GM23338 (cell line): Measurements from ENCODE around the gene PDHX.

ENCODE experiments used
- CREB1 ChIP-seq: fragments of 250-450 bp; sonication (Bioruptor Pico); IDR thresholded peaks from 2 replicates; pipeline ENCODE4 v1.5.0; 2020; ENCODE audit warnings: low read depth, mild to moderate bottlenecking, moderate library complexity
- EZH2 ChIP-seq: fragments of 200-600 bp; sonication (generic); IDR thresholded peaks from one replicate; pipeline ENCODE4 v1.8.0; 2017; ENCODE audit warnings: antibody characterized with exemption, mild to moderate bottlenecking, low read depth; ENCODE audit not compliant: unreplicated experiment
- EZH2phosphoT487 ChIP-seq: fragments of 200-600 bp; sonication (generic); IDR thresholded peaks from one replicate; pipeline ENCODE4 v1.8.1; 2018; ENCODE audit warnings: antibody characterized with exemption; ENCODE audit not compliant: unreplicated experiment
- JUNB ChIP-seq: IDR thresholded peaks from one replicate; pipeline ENCODE4 v1.6.1; 2016; ENCODE audit warnings: antibody characterized with exemption; ENCODE audit not compliant: unreplicated experiment
- NANOG ChIP-seq: IDR thresholded peaks from 2 replicates; pipeline ENCODE4 v1.6.1; 2016; ENCODE audit warnings: antibody characterized with exemption, borderline replicate concordance
- POLR2AphosphoS5 ChIP-seq: IDR thresholded peaks from 2 replicates; pipeline ENCODE4 v1.6.1; 2016; ENCODE audit warnings: antibody characterized with exemption, low read depth
- STAT1 ChIP-seq: IDR thresholded peaks from one replicate; pipeline ENCODE4 v1.6.1; 2016; ENCODE audit warnings: antibody characterized with exemption; ENCODE audit not compliant: unreplicated experiment
- ZNF114 ChIP-seq: fragments of 250-450 bp; sonication (Bioruptor Pico); IDR thresholded peaks from 2 replicates; pipeline ENCODE4 v1.5.0; 2020; ENCODE audit warnings: mild to moderate bottlenecking, moderate library complexity
- ZNF331 ChIP-seq: fragments of 250-450 bp; sonication (Bioruptor Pico); IDR thresholded peaks from 2 replicates; pipeline ENCODE4 v1.5.0; 2020; ENCODE audit warnings: low read depth, mild to moderate bottlenecking, moderate library complexity
- TF ChIP-seq, protein P1 (sequence below), 2 experiments: fragments of 200-600 bp in 1 of 2; sonication (generic) in 1 of 2; conservative IDR thresholded peaks; 2 replicates each; pipeline versions ENCODE4 v1.5.1 to v1.6.1; 2016 to 2017; ENCODE audit warnings: antibody characterized with exemption in 2 of 2, low read depth in 2 of 2, mild to moderate bottlenecking in 2 of 2, moderate library complexity in 1 of 2
- TF ChIP-seq, protein P2 (sequence below): IDR thresholded peaks from one replicate; pipeline ENCODE4 v1.6.1; 2018; ENCODE audit warnings: antibody characterized with exemption; ENCODE audit not compliant: unreplicated experiment
- TF ChIP-seq, protein P3 (sequence below): IDR thresholded peaks from 2 replicates; pipeline ENCODE4 v1.6.1; 2016; ENCODE audit warnings: antibody characterized with exemption

DNA sequence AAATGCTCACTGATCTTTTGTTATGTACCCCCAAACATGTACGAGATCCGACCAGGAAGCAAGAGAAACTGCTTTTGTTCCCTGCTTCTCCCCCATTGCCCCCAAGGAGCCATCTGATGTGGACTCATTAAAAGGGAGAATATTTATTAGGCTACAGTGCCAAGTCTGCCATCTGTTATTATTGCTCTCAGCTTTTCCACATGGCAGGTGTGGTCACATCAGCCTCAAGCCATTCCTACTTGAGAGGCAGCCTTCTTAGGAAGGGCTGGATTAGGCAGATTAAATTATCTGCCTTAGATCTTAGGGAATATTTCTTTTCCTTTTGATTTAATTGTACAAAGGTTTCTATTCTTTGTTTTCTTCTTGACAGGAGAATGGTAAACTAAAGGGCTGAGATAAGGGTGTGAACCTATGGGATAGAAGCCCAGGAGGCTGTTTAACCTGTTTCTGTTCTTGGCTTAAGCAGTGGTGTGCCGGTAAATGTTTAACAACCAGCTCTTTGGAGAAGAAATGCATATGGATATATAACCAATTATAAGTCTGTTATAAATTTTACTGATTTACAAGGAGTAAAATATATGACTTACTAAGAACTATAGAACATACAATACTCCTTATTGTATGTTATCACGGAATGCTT, 88.8 kb downstream of the PDHX start:
- TF ChIP-seq, protein P1, sequence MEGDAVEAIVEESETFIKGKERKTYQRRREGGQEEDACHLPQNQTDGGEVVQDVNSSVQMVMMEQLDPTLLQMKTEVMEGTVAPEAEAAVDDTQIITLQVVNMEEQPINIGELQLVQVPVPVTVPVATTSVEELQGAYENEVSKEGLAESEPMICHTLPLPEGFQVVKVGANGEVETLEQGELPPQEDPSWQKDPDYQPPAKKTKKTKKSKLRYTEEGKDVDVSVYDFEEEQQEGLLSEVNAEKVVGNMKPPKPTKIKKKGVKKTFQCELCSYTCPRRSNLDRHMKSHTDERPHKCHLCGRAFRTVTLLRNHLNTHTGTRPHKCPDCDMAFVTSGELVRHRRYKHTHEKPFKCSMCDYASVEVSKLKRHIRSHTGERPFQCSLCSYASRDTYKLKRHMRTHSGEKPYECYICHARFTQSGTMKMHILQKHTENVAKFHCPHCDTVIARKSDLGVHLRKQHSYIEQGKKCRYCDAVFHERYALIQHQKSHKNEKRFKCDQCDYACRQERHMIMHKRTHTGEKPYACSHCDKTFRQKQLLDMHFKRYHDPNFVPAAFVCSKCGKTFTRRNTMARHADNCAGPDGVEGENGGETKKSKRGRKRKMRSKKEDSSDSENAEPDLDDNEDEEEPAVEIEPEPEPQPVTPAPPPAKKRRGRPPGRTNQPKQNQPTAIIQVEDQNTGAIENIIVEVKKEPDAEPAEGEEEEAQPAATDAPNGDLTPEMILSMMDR (conservative IDR thresholded peaks at IDR 0.05; ENCODE audit: low read depth in 2 of 2), result no peak
- TF ChIP-seq EZH2 (no peak), POLR2AphosphoS5 (no peak), EZH2phosphoT487 (no peak), ZNF114 (CRISPR knock-in tag) (no peak), CREB1 (CRISPR knock-in tag) (no peak), JUNB (no peak), NANOG (no peak), ZNF331 (CRISPR knock-in tag) (no peak), STAT1 (no peak)
- TF ChIP-seq, protein P2, sequence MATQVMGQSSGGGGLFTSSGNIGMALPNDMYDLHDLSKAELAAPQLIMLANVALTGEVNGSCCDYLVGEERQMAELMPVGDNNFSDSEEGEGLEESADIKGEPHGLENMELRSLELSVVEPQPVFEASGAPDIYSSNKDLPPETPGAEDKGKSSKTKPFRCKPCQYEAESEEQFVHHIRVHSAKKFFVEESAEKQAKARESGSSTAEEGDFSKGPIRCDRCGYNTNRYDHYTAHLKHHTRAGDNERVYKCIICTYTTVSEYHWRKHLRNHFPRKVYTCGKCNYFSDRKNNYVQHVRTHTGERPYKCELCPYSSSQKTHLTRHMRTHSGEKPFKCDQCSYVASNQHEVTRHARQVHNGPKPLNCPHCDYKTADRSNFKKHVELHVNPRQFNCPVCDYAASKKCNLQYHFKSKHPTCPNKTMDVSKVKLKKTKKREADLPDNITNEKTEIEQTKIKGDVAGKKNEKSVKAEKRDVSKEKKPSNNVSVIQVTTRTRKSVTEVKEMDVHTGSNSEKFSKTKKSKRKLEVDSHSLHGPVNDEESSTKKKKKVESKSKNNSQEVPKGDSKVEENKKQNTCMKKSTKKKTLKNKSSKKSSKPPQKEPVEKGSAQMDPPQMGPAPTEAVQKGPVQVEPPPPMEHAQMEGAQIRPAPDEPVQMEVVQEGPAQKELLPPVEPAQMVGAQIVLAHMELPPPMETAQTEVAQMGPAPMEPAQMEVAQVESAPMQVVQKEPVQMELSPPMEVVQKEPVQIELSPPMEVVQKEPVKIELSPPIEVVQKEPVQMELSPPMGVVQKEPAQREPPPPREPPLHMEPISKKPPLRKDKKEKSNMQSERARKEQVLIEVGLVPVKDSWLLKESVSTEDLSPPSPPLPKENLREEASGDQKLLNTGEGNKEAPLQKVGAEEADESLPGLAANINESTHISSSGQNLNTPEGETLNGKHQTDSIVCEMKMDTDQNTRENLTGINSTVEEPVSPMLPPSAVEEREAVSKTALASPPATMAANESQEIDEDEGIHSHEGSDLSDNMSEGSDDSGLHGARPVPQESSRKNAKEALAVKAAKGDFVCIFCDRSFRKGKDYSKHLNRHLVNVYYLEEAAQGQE, result no peak
- TF ChIP-seq, protein P3, sequence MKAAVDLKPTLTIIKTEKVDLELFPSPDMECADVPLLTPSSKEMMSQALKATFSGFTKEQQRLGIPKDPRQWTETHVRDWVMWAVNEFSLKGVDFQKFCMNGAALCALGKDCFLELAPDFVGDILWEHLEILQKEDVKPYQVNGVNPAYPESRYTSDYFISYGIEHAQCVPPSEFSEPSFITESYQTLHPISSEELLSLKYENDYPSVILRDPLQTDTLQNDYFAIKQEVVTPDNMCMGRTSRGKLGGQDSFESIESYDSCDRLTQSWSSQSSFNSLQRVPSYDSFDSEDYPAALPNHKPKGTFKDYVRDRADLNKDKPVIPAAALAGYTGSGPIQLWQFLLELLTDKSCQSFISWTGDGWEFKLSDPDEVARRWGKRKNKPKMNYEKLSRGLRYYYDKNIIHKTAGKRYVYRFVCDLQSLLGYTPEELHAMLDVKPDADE, result no peak
